ENCODE results near the gene CCDC85B.

The CCDC85B gene

GRCh38 chr11:65857853-65858680, 32.4 kb upstream of the CCDC85B start, which contains the start of gene CFL1:
CFL1 (minus strand) TSS chr11:65858180; CDS start chr11:65858099, 81 bp downstream.
- peak; percentile 99 for DNase-seq

GRCh38 chr11:65858681-65859087, 31.8 kb upstream of the CCDC85B start:
- no peak for DNase-seq

- peak; percentile 100 for DNase-seq
Observed at GRCh38 chr11:65859095-65859811, 31.2 kb upstream of the CCDC85B start.

- DNase-seq, result no peak
Observed at GRCh38 chr11:65859812-65860277, 30.6 kb upstream of the CCDC85B start.

GRCh38 chr11:65860278-65861164, 30.0 kb upstream of the CCDC85B start, which contains the start of gene MUS81:
MUS81 (plus strand) TSS chr11:65860433; CDS start chr11:65860754, 321 bp downstream.
- peak; percentile 99 for DNase-seq

GRCh38 chr11:65861165-65861505, 29.3 kb upstream of the CCDC85B start:
- DNase-seq, result no peak

- DNase-seq, result no peak
Observed at GRCh38 chr11:65861533-65862183, 28.8 kb upstream of the CCDC85B start.

- no peak for DNase-seq
Observed at GRCh38 chr11:65862191-65862735, 28.2 kb upstream of the CCDC85B start.

GRCh38 chr11:65862941-65863888, 27.3 kb upstream of the CCDC85B start:
- DNase-seq, result no peak

GRCh38 chr11:65863889-65864705, 26.4 kb upstream of the CCDC85B start:
- DNase-seq, result no peak

- no peak for DNase-seq
Observed at GRCh38 chr11:65864706-65865471, 25.6 kb upstream of the CCDC85B start.

- no peak for DNase-seq
Observed at GRCh38 chr11:65865550-65866172, 24.8 kb upstream of the CCDC85B start.

GRCh38 chr11:65866509-65867283, 23.8 kb upstream of the CCDC85B start:
- DNase-seq, result no peak

- no peak for DNase-seq
Observed at GRCh38 chr11:65867284-65868071, 23.0 kb upstream of the CCDC85B start.

- DNase-seq, result no peak
Observed at GRCh38 chr11:65868076-65868667, 22.3 kb upstream of the CCDC85B start.

GRCh38 chr11:65868907-65869306, 21.6 kb upstream of the CCDC85B start:
- DNase-seq, result no peak
